ENCODE data around the gene NDFIP2. TPM values are rescaled to one million over a fixed set of nuclear protein-coding genes. Genes with fewer than 3 reads are reported as not detected.

NDFIP2 gene
- total RNA-seq, 1 experiment from 2014 or later = 48.4 TPM

DNA sequence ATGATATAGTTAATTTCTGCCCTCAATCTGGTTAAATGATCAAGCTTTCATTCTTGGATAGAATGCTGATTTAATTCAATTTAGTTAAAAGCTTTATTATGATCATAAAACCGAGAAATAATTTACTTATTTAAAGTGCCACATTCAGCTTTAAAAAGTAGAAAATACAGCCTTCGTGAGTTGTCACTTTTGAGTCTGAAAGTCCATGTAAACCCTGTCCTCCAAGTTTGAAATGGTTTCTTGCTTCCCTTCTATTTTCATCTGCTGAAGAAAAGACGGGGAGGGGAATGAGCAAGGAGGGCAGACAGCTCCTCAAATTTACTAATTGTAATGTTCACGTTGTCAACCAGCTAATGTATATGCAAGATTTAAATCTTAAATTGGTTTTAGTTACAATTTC lies 59.5 kb downstream of the NDFIP2 start:
- POLR2A ChIA-PET (ENCODE audit: unreplicated experiment) = interaction anchor here (0.7 kb wide), 1 partner anchor 56 kb away, joined by 4 read pairs; no protein-coding TSS in a partner anchor

DNA sequence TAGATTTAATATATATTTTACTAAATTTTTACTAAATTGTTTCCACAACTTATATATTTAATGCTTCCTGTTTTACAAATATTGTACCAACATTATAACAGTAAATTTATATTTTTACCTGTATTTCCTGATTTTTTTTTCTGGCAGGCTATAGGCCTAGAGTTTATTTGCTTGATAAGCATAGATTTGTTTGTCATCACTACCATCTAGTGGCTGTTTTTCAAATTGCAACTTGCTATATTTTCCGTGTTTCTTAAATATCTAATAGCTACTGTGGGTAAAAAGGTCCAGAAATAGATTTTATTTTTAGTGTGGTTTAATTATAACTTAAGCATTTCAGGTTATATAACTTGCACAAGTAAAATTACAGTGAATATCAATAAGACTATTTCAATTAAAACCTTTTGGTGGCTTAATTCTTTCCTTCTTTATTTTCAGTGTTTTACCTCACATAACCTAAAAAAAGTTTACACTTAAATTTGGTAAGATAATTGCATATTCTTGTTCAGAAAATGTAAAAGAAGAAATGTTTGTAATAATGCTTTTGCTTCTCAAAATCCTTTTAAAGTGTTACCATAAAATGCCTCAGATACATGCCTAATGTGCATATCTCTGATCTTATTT lies 60.6 kb downstream of the NDFIP2 start:
- H3K9me3 ChIP-seq (ENCODE audit: insufficient read depth, low read depth) = no peaks in the 10 kb centered on the region
- intact Hi-C loops (cut with micrococcal nuclease; ENCODE audit: unreplicated experiment) = loop anchor here (1.0 to 10.0 kb wide), 3 partner anchors 117 to 803 kb away; partner anchors contain the start of gene SPRY2
- ChIA-PET POLR2A (ENCODE audit: unreplicated experiment) (interaction anchor here (0.6 to 0.8 kb wide), 3 partner anchors 9 to 243 kb away, joined by 4 to 11 read pairs (median 4); no protein-coding TSS in a partner anchor), CTCF (interaction anchor here (0.6 to 1.6 kb wide), 5 partner anchors 20 to 1511 kb away, joined by 3 to 26 read pairs (median 4); no protein-coding TSS in a partner anchor)
- peaks cover 3% of the 10 kb centered on the region; the same call in 1 of the 2 replicates for H3K36me3 ChIP-seq (ENCODE audit: low read depth)
- H3K27ac ChIP-seq = no peak overlapping the region
- peak in 1 of 2 experiments; percentile 46 for DNase-seq
- no peak overlapping the region for H3K4me3 ChIP-seq
- H2AFZ ChIP-seq = no peak overlapping the region
- TF ChIP-seq CTCF (conservative IDR thresholded peaks at IDR 0.05) (peak; percentile 94), EZH2 (IDR thresholded peaks at IDR 0.05; ENCODE audit: low read depth) (no peak)
- no peaks in the 10 kb centered on the region for H3K79me2 ChIP-seq (ENCODE audit: low read depth)
- H3K4me2 ChIP-seq = no peak overlapping the region
- no TSS peak for BruUV-seq (replicated peaks)
- H3K27me3 ChIP-seq (ENCODE audit: insufficient read depth, low read depth) = no peaks in the 10 kb centered on the region
- H3K4me1 ChIP-seq (replicated peaks; ENCODE audit: insufficient read depth) = no peaks in the 10 kb centered on the region
- H3F3A ChIP-seq (ENCODE audit: insufficient read depth, low read depth) = no peaks in the 10 kb centered on the region; the same call in 1 of the 2 replicates
- no peaks in the 10 kb centered on the region for H3K9me2 ChIP-seq (ENCODE audit: insufficient read depth)
- peaks cover 4% of the 10 kb centered on the region; the same call in 1 of the 2 replicates for H4K20me1 ChIP-seq (ENCODE audit: insufficient read depth)

More for the DNA sequence above, 59.5 kb downstream of the NDFIP2 start:
- Histone ChIP-seq H3K27me3 (ENCODE audit: insufficient read depth, low read depth) (no peaks in the 10 kb centered on the region), H2AFZ (no peak overlapping the region), H3K36me3 (ENCODE audit: low read depth) (peaks cover 3% of the 10 kb centered on the region; the same call in 1 of the 2 replicates), H3K4me1 (replicated peaks; ENCODE audit: insufficient read depth) (no peaks in the 10 kb centered on the region), H3F3A (ENCODE audit: insufficient read depth, low read depth) (no peaks in the 10 kb centered on the region; the same call in 1 of the 2 replicates), H3K9me2 (ENCODE audit: insufficient read depth) (no peaks in the 10 kb centered on the region), H3K79me2 (ENCODE audit: low read depth) (no peaks in the 10 kb centered on the region), H4K20me1 (ENCODE audit: insufficient read depth) (peaks cover 4% of the 10 kb centered on the region; the same call in 1 of the 2 replicates), H3K9me3 (ENCODE audit: insufficient read depth, low read depth) (no peaks in the 10 kb centered on the region), H3K4me2 (no peak overlapping the region), H3K27ac (no peak overlapping the region; the same call in 1 of the 2 replicates), H3K4me3 (no peak overlapping the region)
- no TSS peak for BruUV-seq (replicated peaks)
- intact Hi-C loops (cut with micrococcal nuclease; ENCODE audit: unreplicated experiment) = loop anchor here (10.0 kb wide), 2 partner anchors 234 to 804 kb away; partner anchors contain the start of gene SPRY2
- TF ChIP-seq CTCF (conservative IDR thresholded peaks at IDR 0.05) = no peak
- no peak for TF ChIP-seq EZH2 (IDR thresholded peaks at IDR 0.05; ENCODE audit: low read depth)
- CTCF ChIA-PET = interaction anchor here (0.6 to 1.6 kb wide), 3 partner anchors 111 to 116 kb away, joined by 3 to 26 read pairs (median 3); no protein-coding TSS in a partner anchor
- DNase-seq = no peak

- Histone ChIP-seq H3F3A (ENCODE audit: insufficient read depth, low read depth) (no peaks in the 10 kb centered on the region; the same call in 1 of the 2 replicates), H3K9me2 (ENCODE audit: insufficient read depth) (no peaks in the 10 kb centered on the region), H4K20me1 (ENCODE audit: insufficient read depth) (peaks cover 4% of the 10 kb centered on the region; the same call in 1 of the 2 replicates), H3K9me3 (ENCODE audit: insufficient read depth, low read depth) (no peaks in the 10 kb centered on the region), H3K4me2 (no peak overlapping the region), H3K4me3 (no peak overlapping the region), H3K79me2 (ENCODE audit: low read depth) (no peaks in the 10 kb centered on the region), H2AFZ (no peak overlapping the region), H3K4me1 (replicated peaks; ENCODE audit: insufficient read depth) (no peaks in the 10 kb centered on the region), H3K27me3 (ENCODE audit: insufficient read depth, low read depth) (no peaks in the 10 kb centered on the region), H3K36me3 (ENCODE audit: low read depth) (0 out of 2 replicates have a peak, but pooled peaks cover 11% of the 10 kb centered on the region), H3K27ac (no peak overlapping the region)
- BruUV-seq (replicated peaks) = no TSS peak
- ChIA-PET CTCF (interaction anchor here (0.5 to 1.4 kb wide), 2 partner anchors 120 to 267 kb away, joined by 6 to 11 read pairs; no protein-coding TSS in a partner anchor), POLR2A (ENCODE audit: unreplicated experiment) (no interaction called here)
- DNase-seq = no peak
- no peak for TF ChIP-seq EZH2 (IDR thresholded peaks at IDR 0.05; ENCODE audit: low read depth)
- TF ChIP-seq CTCF (conservative IDR thresholded peaks at IDR 0.05) = no peak
- intact Hi-C loops (cut with micrococcal nuclease; ENCODE audit: unreplicated experiment) = loop anchor here (10.0 kb wide), 2 partner anchors 231 to 801 kb away; partner anchors contain the start of gene SPRY2
Observed at GRCh38 chr13:79543883-79544282, 62.9 kb downstream of the NDFIP2 start.
